ENCODE results near the gene LYPD3.

The LYPD3 gene

GRCh38 chr19:43414554-43414953 lies 50.9 kb downstream of the LYPD3 start, which contains the start of gene TEX101:
Gene TEX101, plus strand, starts transcription at chr19:43414890. Its CDS starts 1,030 bp downstream, at chr19:43415920.
- Mint-ChIP-seq H3K9me3 (no peaks in the 10 kb centered on the region), H3K4me3 (no peak within 1 kb of the TSS)

DNA sequence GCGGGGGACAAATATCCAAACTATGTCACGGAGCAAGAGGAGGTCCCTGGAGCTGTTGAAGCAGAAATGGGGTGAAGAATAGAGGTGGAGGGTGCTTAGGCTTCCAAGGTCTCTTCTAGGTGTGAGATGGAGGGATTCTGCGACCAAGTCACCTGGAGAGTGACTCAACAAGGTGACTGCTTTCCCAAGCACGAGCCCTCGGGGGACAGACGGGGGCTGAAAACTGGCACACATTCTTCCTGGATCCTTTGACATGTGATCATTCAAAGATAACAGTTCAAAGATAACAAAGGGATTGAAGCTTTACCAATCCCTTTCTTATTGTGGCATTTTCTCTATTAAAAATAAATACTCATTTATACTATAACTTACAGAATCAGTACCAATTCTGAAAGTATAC lies 53.0 kb downstream of the LYPD3 start:
- H3K4me3 Mint-ChIP-seq, result no peak overlapping the region

More at GRCh38 chr19:43414554-43414953, 50.9 kb downstream of the LYPD3 start, which contains the start of gene TEX101:
- H3K36me3 Mint-ChIP-seq, result no peaks in the 10 kb centered on the region
- ATAC-seq (no peak), DNase-seq (ENCODE audit: low spot score in 2 of 2) (no peak)
- H3K27ac Mint-ChIP-seq, result no peak within 1 kb of the TSS
- H3K4me1 Mint-ChIP-seq, result no peaks in the 10 kb centered on the region

More for the DNA sequence above, 53.0 kb downstream of the LYPD3 start:
- ATAC-seq (no peak), DNase-seq (ENCODE audit: low spot score in 2 of 2) (no peak)
- Mint-ChIP-seq H3K27ac (no peak overlapping the region), H3K4me1 (no peaks in the 10 kb centered on the region), H3K36me3 (no peaks in the 10 kb centered on the region), H3K9me3 (no peaks in the 10 kb centered on the region)

Measured in stimulated activated effector memory CD8-positive, alpha-beta T cell treated with anti-CD3 and anti-CD28 coated beads, Interleukin-12 subunit alpha, Interleukin-12 subunit beta, amount 100 ng/mL, for 72 hours (primary cell).